Measurements from ENCODE around the gene PRKX. TPM values are rescaled to one million over a fixed set of nuclear protein-coding genes. Genes with fewer than 3 reads are reported as not detected.
"Not testable (repeated sequence)": the region's sequence is repeated elsewhere in the genome, so short reads cannot be mapped to it uniquely, and the experiment has no call there.

Gene PRKX
- total RNA-seq, 4 donors from 2014 or later = 7.3 to 52.8 (median 20.7) TPM

DNA sequence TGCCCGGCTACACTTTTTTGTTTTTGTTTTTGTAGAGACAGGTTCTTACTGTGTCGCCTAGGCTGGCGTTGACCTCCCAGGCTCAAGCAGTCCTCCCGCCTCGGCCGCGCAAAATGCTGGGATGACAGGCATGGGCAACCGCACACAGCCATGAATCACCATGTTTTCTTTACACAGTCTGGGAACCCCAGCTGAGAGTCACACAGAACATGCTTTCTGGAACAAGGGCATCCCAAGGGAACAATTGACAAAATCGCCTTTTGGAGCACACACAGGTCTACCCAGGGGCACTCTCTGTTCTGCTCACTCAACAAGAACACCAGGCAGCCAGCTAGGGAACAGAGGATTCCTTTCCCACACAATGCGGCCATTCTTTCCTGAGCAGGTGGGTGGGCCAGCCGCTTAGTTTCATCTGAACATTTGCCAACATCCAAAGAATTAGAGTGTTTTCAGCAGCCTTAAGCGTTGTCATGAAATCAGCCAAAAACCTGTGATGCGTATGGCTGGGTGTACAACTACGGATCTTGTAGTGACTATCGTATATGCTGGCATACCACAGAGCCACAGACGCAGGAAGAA, 15.7 kb downstream of the PRKX start:
- Histone ChIP-seq H3K4me3 (no peak overlapping the region), H3K4me1 (no peaks in the 10 kb centered on the region), H3K27me3 (no peaks in the 10 kb centered on the region), H3K27ac (no peak overlapping the region), H3K36me3 (no peaks in the 10 kb centered on the region), H3K9me3 (no peaks in the 10 kb centered on the region)
- DNase-seq = no peak
- TF ChIP-seq POLR2A (IDR thresholded peaks at IDR 0.05) = no peak
- TF ChIP-seq, protein P1, sequence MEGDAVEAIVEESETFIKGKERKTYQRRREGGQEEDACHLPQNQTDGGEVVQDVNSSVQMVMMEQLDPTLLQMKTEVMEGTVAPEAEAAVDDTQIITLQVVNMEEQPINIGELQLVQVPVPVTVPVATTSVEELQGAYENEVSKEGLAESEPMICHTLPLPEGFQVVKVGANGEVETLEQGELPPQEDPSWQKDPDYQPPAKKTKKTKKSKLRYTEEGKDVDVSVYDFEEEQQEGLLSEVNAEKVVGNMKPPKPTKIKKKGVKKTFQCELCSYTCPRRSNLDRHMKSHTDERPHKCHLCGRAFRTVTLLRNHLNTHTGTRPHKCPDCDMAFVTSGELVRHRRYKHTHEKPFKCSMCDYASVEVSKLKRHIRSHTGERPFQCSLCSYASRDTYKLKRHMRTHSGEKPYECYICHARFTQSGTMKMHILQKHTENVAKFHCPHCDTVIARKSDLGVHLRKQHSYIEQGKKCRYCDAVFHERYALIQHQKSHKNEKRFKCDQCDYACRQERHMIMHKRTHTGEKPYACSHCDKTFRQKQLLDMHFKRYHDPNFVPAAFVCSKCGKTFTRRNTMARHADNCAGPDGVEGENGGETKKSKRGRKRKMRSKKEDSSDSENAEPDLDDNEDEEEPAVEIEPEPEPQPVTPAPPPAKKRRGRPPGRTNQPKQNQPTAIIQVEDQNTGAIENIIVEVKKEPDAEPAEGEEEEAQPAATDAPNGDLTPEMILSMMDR (IDR thresholded peaks at IDR 0.05) = no peak

DNA sequence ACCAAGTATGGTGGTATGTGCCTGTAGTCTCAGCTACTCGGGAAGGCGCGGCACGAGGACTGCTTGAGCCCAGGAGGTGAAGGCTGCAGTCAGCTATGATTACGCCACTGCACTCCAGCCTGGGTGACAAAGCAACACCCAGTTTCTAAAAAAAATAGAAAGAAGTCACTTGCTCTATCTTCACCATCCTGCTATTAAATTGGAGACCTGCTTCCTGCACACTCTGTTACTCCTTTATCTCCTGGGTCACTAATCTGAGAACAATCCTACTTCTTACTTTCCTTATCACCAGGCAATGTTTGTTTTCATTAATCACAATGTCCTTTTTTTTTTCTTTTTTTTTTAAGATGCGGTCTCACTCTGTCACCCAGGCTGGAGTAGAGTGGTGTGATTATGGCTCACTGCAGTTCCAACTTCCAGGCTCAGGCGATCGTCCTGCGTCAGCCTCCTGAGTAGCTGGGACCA, 16.2 kb downstream of the PRKX start:
- H3K36me3 ChIP-seq = no peaks in the 10 kb centered on the region
- H3K4me1 ChIP-seq = no peaks in the 10 kb centered on the region
- no peaks in the 10 kb centered on the region for H3K27me3 ChIP-seq
- H3K4me3 ChIP-seq = no peak overlapping the region
- H3K27ac ChIP-seq = no peak overlapping the region
- DNase-seq = no peak
- TF ChIP-seq, protein P1 (IDR thresholded peaks at IDR 0.05) = no peak
- TF ChIP-seq POLR2A (IDR thresholded peaks at IDR 0.05) = no peak
- H3K9me3 ChIP-seq = no peaks in the 10 kb centered on the region

DNA sequence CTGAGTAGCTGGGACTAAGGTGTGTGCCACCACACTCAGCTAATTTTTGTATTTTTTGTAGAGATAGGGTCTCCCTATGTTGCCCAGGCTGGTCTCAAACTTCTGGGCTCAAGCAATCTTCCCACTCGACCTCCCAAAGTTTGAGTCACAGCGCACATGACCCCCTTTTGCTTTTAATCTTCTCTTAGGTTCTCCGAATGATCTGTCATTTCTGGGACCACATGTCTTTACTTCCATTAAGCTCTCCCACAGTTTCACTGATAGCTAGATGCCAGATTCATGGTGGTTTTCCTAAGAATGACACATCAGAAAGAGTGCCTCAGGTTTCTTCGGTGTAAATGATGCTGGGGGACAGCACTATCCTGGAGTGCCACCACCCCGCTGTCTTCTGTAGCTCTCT, 17.9 kb downstream of the PRKX start:
- TF ChIP-seq, protein P1 (IDR thresholded peaks at IDR 0.05) = no peak
- no peak for TF ChIP-seq POLR2A (IDR thresholded peaks at IDR 0.05)
- Histone ChIP-seq H3K9me3 (no peaks in the 10 kb centered on the region), H3K27ac (no peak overlapping the region), H3K36me3 (no peaks in the 10 kb centered on the region), H3K27me3 (no peaks in the 10 kb centered on the region), H3K4me1 (no peaks in the 10 kb centered on the region), H3K4me3 (no peak overlapping the region)
- no peak for DNase-seq

DNA sequence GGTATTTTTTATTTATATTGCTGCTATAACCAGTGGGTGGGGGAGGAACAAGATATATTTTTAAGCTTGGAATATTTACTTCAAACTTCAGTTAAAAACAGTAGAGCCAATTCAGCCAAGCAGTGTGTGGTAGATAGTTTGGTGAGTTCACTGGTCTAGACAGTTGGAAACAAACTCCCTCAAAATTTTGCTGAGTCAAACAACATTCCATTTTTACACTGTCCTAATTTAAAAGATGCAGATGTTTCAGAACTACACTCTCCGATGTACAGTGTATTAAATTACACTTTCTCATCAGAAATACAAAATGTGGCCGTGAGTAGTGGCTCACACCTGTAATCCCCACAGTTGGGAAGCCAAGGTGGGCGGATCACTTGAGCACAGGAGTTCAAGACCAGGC, 23.3 kb downstream of the PRKX start:
- H3K9me3 ChIP-seq = no peaks in the 10 kb centered on the region
- TF ChIP-seq POLR2A (IDR thresholded peaks at IDR 0.05) = no peak
- TF ChIP-seq, protein P1 (IDR thresholded peaks at IDR 0.05) = no peak
- no peaks in the 10 kb centered on the region for H3K4me1 ChIP-seq
- H3K4me3 ChIP-seq = no peak overlapping the region
- no peaks in the 10 kb centered on the region for H3K36me3 ChIP-seq
- DNase-seq = no peak
- H3K27ac ChIP-seq = no peak overlapping the region
- no peaks in the 10 kb centered on the region for H3K27me3 ChIP-seq

DNA sequence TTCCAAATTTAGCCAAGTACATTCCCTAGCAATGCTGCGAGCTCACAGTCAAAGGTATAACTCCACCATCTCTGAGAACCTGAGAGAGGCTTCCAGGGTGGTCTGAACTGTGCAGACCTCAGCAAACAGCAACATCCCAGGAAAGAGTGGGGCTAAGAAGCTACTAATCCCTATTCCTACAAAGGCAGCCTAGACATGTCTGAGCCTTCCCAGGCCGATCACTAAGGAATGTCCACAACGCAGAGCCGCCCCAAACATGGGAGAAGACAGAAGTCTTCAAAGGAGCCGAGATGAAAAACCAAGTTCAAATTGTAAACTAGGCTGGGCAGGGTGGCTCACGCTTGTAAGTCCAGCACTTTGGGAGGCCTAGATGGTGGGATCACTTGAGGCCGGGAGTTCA, 30.2 kb downstream of the PRKX start:
- not testable (repeated sequence) for H3K36me3 ChIP-seq, DNase-seq, H3K4me1 ChIP-seq, H3K27ac ChIP-seq, H3K4me3 ChIP-seq, H3K27me3 ChIP-seq, H3K9me3 ChIP-seq

DNA sequence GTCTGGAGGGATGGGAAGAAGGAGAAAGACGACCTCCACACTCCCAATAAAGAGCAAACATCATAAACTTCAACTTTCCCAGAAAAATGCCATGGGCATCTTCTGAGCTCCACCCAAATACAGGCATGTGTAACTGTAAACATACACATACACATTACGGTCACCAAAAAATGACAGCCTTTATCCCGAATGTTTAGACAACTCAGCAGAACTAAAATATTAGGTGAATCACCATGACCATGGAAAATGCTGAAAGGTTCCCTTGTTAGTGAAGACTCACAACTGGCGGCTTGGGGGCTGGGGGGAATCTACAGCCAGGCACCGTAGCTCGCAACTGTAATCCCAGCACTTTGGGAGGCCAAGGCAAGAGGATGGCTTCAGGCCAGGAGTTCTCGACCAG, 33.0 kb downstream of the PRKX start:
- no peaks in the 10 kb centered on the region for H3K9me3 ChIP-seq
- no peaks in the 10 kb centered on the region for H3K4me1 ChIP-seq
- DNase-seq = no peak
- H3K36me3 ChIP-seq = no peaks in the 10 kb centered on the region
- H3K4me3 ChIP-seq = no peak overlapping the region
- TF ChIP-seq, protein P1 (IDR thresholded peaks at IDR 0.05) = no peak
- no peak for TF ChIP-seq POLR2A (IDR thresholded peaks at IDR 0.05)
- H3K27ac ChIP-seq = no peak overlapping the region
- no peaks in the 10 kb centered on the region for H3K27me3 ChIP-seq
